HepG2 (cell line): Measurements from ENCODE around the gene SS18L1. TPM values are rescaled to one million over a fixed set of nuclear protein-coding genes. Genes with fewer than 3 reads are reported as not detected.

ENCODE experiments used
- CTCF ChIP-seq: sonication (generic); formaldehyde crosslinking; IDR thresholded peaks from 2 replicates; pipeline ENCODE4 v1.5.0; 2020; ENCODE audit warnings: mild to moderate bottlenecking, missing genetic modification reagents, moderate library complexity
- GFI1 ChIP-seq: sonication (generic); formaldehyde crosslinking; IDR thresholded peaks from 2 replicates; pipeline ENCODE4 v1.5.0; 2020; ENCODE audit warnings: missing genetic modification reagents, mild to moderate bottlenecking, borderline replicate concordance
- HDAC1 ChIP-seq: sonication (generic); formaldehyde crosslinking; IDR thresholded peaks from 2 replicates; pipeline ENCODE4 v1.5.1; 2020; ENCODE audit warnings: mild to moderate bottlenecking, missing genetic modification reagents
- KLF15 ChIP-seq: sonication (generic); formaldehyde crosslinking; IDR thresholded peaks from 2 replicates; pipeline ENCODE4 v1.8.1; 2023; ENCODE audit warnings: borderline replicate concordance, mild to moderate bottlenecking, inconsistent platforms, missing genetic modification reagents, mixed read lengths
- MAFG ChIP-seq: sonication (generic); formaldehyde crosslinking; IDR thresholded peaks from 2 replicates; pipeline ENCODE4 v1.5.1; 2020; ENCODE audit warnings: mild to moderate bottlenecking, missing genetic modification reagents
- MEIS2 ChIP-seq: sonication (generic); formaldehyde crosslinking; IDR thresholded peaks from 2 replicates; pipeline ENCODE4 v1.9.0; 2021; ENCODE audit warnings: mild to moderate bottlenecking, missing genetic modification reagents
- MYC ChIP-seq: sonication (generic); formaldehyde crosslinking; IDR thresholded peaks from 2 replicates; pipeline ENCODE4 v1.9.0; 2021; ENCODE audit warnings: missing genetic modification reagents, borderline replicate concordance
- PITX1 ChIP-seq: sonication (generic); formaldehyde crosslinking; IDR thresholded peaks from 2 replicates; pipeline ENCODE4 v1.5.1; 2020; ENCODE audit warnings: mild to moderate bottlenecking, missing genetic modification reagents
- PLRG1 ChIP-seq: fragments of 450-650 bp; conservative IDR thresholded peaks from 2 replicates; pipeline ENCODE4 v1.6.1; 2016
- PLSCR1 ChIP-seq: sonication (generic); formaldehyde crosslinking; IDR thresholded peaks from 2 replicates; pipeline ENCODE4 v1.5.0; 2020; ENCODE audit warnings: missing genetic modification reagents, mild to moderate bottlenecking, borderline replicate concordance
- SALL2 ChIP-seq: sonication (generic); formaldehyde crosslinking; IDR thresholded peaks from 2 replicates; pipeline ENCODE4 v1.8.1; 2023; ENCODE audit warnings: mild to moderate bottlenecking, missing genetic modification reagents, inconsistent platforms
- SETDB1 ChIP-seq: sonication (generic); formaldehyde crosslinking; IDR thresholded peaks from 2 replicates; pipeline ENCODE4 v1.5.1; 2020; ENCODE audit warnings: missing genetic modification reagents, mild to moderate bottlenecking, borderline replicate concordance
- SRF ChIP-seq: IDR thresholded peaks from 2 replicates; pipeline ENCODE4 v1.6.1; 2011; ENCODE audit warnings: mild to moderate bottlenecking, low read depth, low read length, moderate library complexity
- ZBTB37 ChIP-seq: sonication (generic); formaldehyde crosslinking; IDR thresholded peaks from 2 replicates; pipeline ENCODE4 v1.4.0; 2020; ENCODE audit warnings: mild to moderate bottlenecking, missing genetic modification reagents
- ZNF234 ChIP-seq: sonication (generic); formaldehyde crosslinking; conservative IDR thresholded peaks from 2 replicates; pipeline ENCODE4 v1.5.1; 2020; ENCODE audit warnings: mild to moderate bottlenecking, missing genetic modification reagents
- ZNF251 ChIP-seq: sonication (generic); formaldehyde crosslinking; IDR thresholded peaks from 2 replicates; pipeline ENCODE4 v1.9.0; 2021; ENCODE audit warnings: mild to moderate bottlenecking, missing genetic modification reagents
- ZNF674 ChIP-seq: sonication (generic); formaldehyde crosslinking; IDR thresholded peaks from 2 replicates; pipeline ENCODE4 v1.5.0; 2020; ENCODE audit warnings: low read depth, mild to moderate bottlenecking, missing genetic modification reagents
- ZNF687 ChIP-seq: sonication (generic); formaldehyde crosslinking; IDR thresholded peaks from 2 replicates; pipeline ENCODE4 v1.5.1; 2020; ENCODE audit warnings: mild to moderate bottlenecking, missing genetic modification reagents, moderate library complexity
- ZNF720 ChIP-seq: sonication (generic); formaldehyde crosslinking; IDR thresholded peaks from 2 replicates; pipeline ENCODE4 v1.4.0; 2020; ENCODE audit warnings: missing genetic modification reagents
- ZNF768 ChIP-seq: sonication (generic); formaldehyde crosslinking; IDR thresholded peaks from 2 replicates; pipeline ENCODE4 v1.4.0; 2020; ENCODE audit warnings: missing genetic modification reagents
- ZSCAN9 ChIP-seq: IDR thresholded peaks from 2 replicates; pipeline ENCODE4 v1.6.1; 2016; ENCODE audit warnings: borderline replicate concordance
- polyA plus RNA-seq, 8 experiments: library from polyadenylated mRNA; depleted of rRNA in 3 of 8; stranded (reverse) in 7 of 8; unstranded in 1 of 8; fragments of >200 nt; fragmentation: Illumina TruSeq in 4 of 8; extraction: Trizol in 4 of 8; gene quantifications; 2 replicates each; pipeline versions ENCODE4 v1.2.1 to v1.2.3, GENCODE V29; 2011 to 2016; ENCODE audit warnings: low read depth in 4 of 8, missing spikeins in 1 of 8, mixed read lengths in 1 of 8; ENCODE audit not compliant: insufficient read depth in 1 of 8
- total RNA-seq, 5 experiments: library from RNA; depleted of rRNA; stranded (reverse); fragments of >200 nt; fragmentation: Illumina TruSeq; extraction: Trizol; gene quantifications; 2 replicates each; pipeline ENCODE4 v1.2.3, GENCODE V29; 2016; ENCODE audit warnings: low read depth in 1 of 5

The SS18L1 gene
- total and polyA plus RNA-seq, 2 of the 13 experiments (the other 11 are each of a cell fraction or from before 2014, with no cell fraction given): 17.8 to 27.6 TPM

- no peak for TF ChIP-seq ZBTB37 (CRISPR knock-in tag)
- 0 out of 2 replicates have a peak, but pooled peaks have one; percentile 52 for TF ChIP-seq PLSCR1 (CRISPR knock-in tag)
- no peak for TF ChIP-seq GFI1
- TF ChIP-seq MYC: no peak; the same call in 1 of the 2 replicates
- no peak for TF ChIP-seq SRF
- no peak; the same call in 1 of the 2 replicates for TF ChIP-seq ZNF720 (CRISPR knock-in tag)
- no peak; the same call in 1 of the 2 replicates for TF ChIP-seq PITX1 (CRISPR knock-in tag)
- TF ChIP-seq KLF15 (CRISPR knock-in tag): no peak; the same call in 1 of the 2 replicates
- no peak for TF ChIP-seq MEIS2
- no peak for TF ChIP-seq ZNF251
- no peak; the same call in 1 of the 2 replicates for TF ChIP-seq SALL2 (CRISPR knock-in tag)
- no peak for TF ChIP-seq PLRG1
- TF ChIP-seq SETDB1: no peak
- peak; percentile 77; the same call in 1 of the 2 replicates for TF ChIP-seq HDAC1
- TF ChIP-seq ZNF768 (CRISPR knock-in tag): no peak; the same call in 1 of the 2 replicates
- TF ChIP-seq ZSCAN9: no peak
- no peak for TF ChIP-seq ZNF234
- TF ChIP-seq CTCF (CRISPR knock-in tag): no peak
- peak; percentile 88; the same call in 1 of the 2 replicates for TF ChIP-seq ZNF687
- TF ChIP-seq MAFG: no peak
- no peak for TF ChIP-seq ZNF674 (CRISPR knock-in tag)
These were observed 22.4 kb upstream of the SS18L1 start (continued) for GRCh38 chr20:62120990-62121775.
